Kidney (tissue), 14 donors: ENCODE data around the gene GABBR2. TPM values are rescaled to one million over a fixed set of nuclear protein-coding genes. Genes with fewer than 3 reads are reported as not detected.

Source experiments
- DNase-seq, 5 donors: peaks; one replicate each; pipeline ENCODE4 v3.0.0-alpha.2; 2013 to 2020
- FAIRE-seq: peaks from 2 replicates; lab custom pipeline; 2012; peaks lifted over from hg19 to GRCh38; lab: Jason Lieb, UNC
- H3K27ac ChIP-seq, 2 donors: one replicate each; pipeline ENCODE4 v1.7.0; 2013; ENCODE audit warnings: low read depth in 2 of 2, low read length in 2 of 2, inconsistent platforms in 1 of 2
- H3K27me3 ChIP-seq: one replicate; pipeline ENCODE4 v1.7.1; 2013; ENCODE audit warnings: low read length, inconsistent platforms; ENCODE audit not compliant: control insufficient read depth, insufficient read depth
- H3K36me3 ChIP-seq, 3 donors: one replicate each; pipeline versions ENCODE4 v1.7.0 to v1.7.1; 2013; ENCODE audit warnings: low read length in 3 of 3, control low read depth in 1 of 3, inconsistent platforms in 1 of 3; ENCODE audit not compliant: insufficient read depth in 3 of 3, control insufficient read depth in 2 of 3
- H3K4me1 ChIP-seq, 3 donors: one replicate each; pipeline versions ENCODE4 v1.7.0 to v1.7.1; 2013; ENCODE audit warnings: low read length in 3 of 3, inconsistent platforms in 1 of 3, low read depth in 1 of 3; ENCODE audit not compliant: control insufficient read depth in 2 of 3, insufficient read depth in 2 of 3
- H3K4me3 ChIP-seq, 3 donors: one replicate each; pipeline versions ENCODE4 v1.7.0 to v1.8.1; 2013; ENCODE audit warnings: low read length in 3 of 3, control low read depth in 1 of 3, inconsistent platforms in 1 of 3
- H3K9ac ChIP-seq, 3 donors: one replicate each; pipeline versions ENCODE4 v1.7.0 to v1.7.1; 2013; ENCODE audit warnings: low read length in 3 of 3, control low read depth in 1 of 3, inconsistent platforms in 1 of 3
- H3K9me3 ChIP-seq, 3 donors: one replicate each; pipeline versions ENCODE4 v1.7.0 to v1.7.1; 2013; ENCODE audit warnings: low read length in 3 of 3, control low read depth in 1 of 3, inconsistent platforms in 1 of 3; ENCODE audit not compliant: control insufficient read depth in 2 of 3, insufficient read depth in 1 of 3
- CTCF ChIP-seq: IDR thresholded peaks from 3 replicates; pipeline ENCODE4 v1.5.1; 2012; ENCODE audit warnings: mild to moderate bottlenecking, moderate library complexity, borderline replicate concordance; ENCODE audit not compliant: insufficient read depth; ENCODE audit errors: extremely low read depth
- intact Hi-C: fragments of 100-400 bp; cut with DNase I; formaldehyde crosslinking; loops from one replicate; pipeline ENCODE4 v1.11.1; 2022
- polyA plus RNA-seq: library from polyadenylated mRNA; stranded (reverse); fragments of 350-450 nt; fragmentation: Illumina TruSeq; extraction: RNeasy Lipid Tissue Mini Kit (QIAGEN cat#74804); gene quantifications from one replicate; pipeline ENCODE4 v1.2.3, GENCODE V29; 2014; ENCODE audit warnings: low read depth, low replicate concordance; ENCODE audit not compliant: insufficient read depth
- total RNA-seq: library from RNA; stranded (reverse); fragmentation: NEBNext Ultra II Directional; extraction: Animal tissue kit (Norgen Biotek cat#: 25700); gene quantifications from one replicate; pipeline ENCODE4 v1.2.1, GENCODE V29; 2021
- donor health status: control.
- donor health status: control.
- donor health status: control.
- donor health status: control.
- donor health status: control.
- donor health status: DM: yes; HTN: yes; CAD: no.
- donor health status: Normal renal cell carcinoma (clear cell type).

The GABBR2 gene
- total and polyA plus RNA-seq, 2 donors from 2014 or later, result 0.06 TPM; not detected in 1

- TF ChIP-seq CTCF, result no peak
- Histone ChIP-seq H3K27me3 (no peaks in the 10 kb centered on the region), H3K4me3 (no peak overlapping the region), H3K27ac (no peak overlapping the region), H3K9me3 (no peaks in the 10 kb centered on the region), H3K9ac (no peak overlapping the region), H3K4me1 (no peaks in the 10 kb centered on the region), H3K36me3 (no peaks in the 10 kb centered on the region)
- intact Hi-C loops, result no loop called here
- DNase-seq (no peak), FAIRE-seq (no peak)
Observed at GRCh38 chr9:98409719-98410118, 299.0 kb downstream of the GABBR2 start.

- no peaks in the 10 kb centered on the region for H3K27me3 ChIP-seq
- intact Hi-C loops, result no loop called here
- TF ChIP-seq CTCF, result no peak
- no peaks in the 10 kb centered on the region for H3K4me1 ChIP-seq
- H3K4me3 ChIP-seq, result no peak overlapping the region
- H3K9me3 ChIP-seq, result no peaks in the 10 kb centered on the region
- FAIRE-seq (no peak), DNase-seq (no peak)
- no peak overlapping the region for H3K27ac ChIP-seq
- H3K36me3 ChIP-seq, result no peaks in the 10 kb centered on the region
- H3K9ac ChIP-seq, result no peak overlapping the region
Observed at GRCh38 chr9:98406469-98406868, 302.3 kb downstream of the GABBR2 start.

- intact Hi-C loops, result no loop called here
Observed at GRCh38 chr9:98404237-98404636, 304.5 kb downstream of the GABBR2 start.

More at GRCh38 chr9:98404237-98404636, 304.5 kb downstream of the GABBR2 start:
- Histone ChIP-seq H3K9ac (no peak overlapping the region), H3K27ac (no peak overlapping the region), H3K4me3 (no peak overlapping the region), H3K4me1 (no peaks in the 10 kb centered on the region), H3K36me3 (no peaks in the 10 kb centered on the region), H3K9me3 (no peaks in the 10 kb centered on the region), H3K27me3 (no peaks in the 10 kb centered on the region)
- FAIRE-seq, result no peak
- no peak for DNase-seq
- no peak for TF ChIP-seq CTCF
